ENCODE data around the gene MPZL1. TPM values are rescaled to one million over a fixed set of nuclear protein-coding genes. Genes with fewer than 3 reads are reported as not detected.

Gene MPZL1
- total RNA-seq, 1 donor from 2014 or later = 85.2 TPM

- no peaks in the 10 kb centered on the region for H3K9me3 ChIP-seq
- DNase-seq (no peak), ATAC-seq (no peak)
- no peaks in the 10 kb centered on the region for H3K36me3 ChIP-seq
- H3K4me3 ChIP-seq = no peak overlapping the region
- H3K4me1 ChIP-seq = peaks cover 20% of the 10 kb centered on the region
- intact Hi-C loops (cut with DNase I) = loop anchor here (10.0 kb wide), 1 partner anchor 74 kb away; the partner anchor contains the start of gene MPZL1
- H3K27ac ChIP-seq = no peak overlapping the region
- H3K27me3 ChIP-seq = no peaks in the 10 kb centered on the region
- no peak for TF ChIP-seq CTCF (IDR thresholded peaks at IDR 0.05)
These were observed 77.2 kb downstream of the MPZL1 start for GRCh38 chr1:167798952-167799351.

GRCh38 chr1:167799747-167800146 lies 78.0 kb downstream of the MPZL1 start:
- peaks cover 20% of the 10 kb centered on the region for H3K4me1 ChIP-seq
- intact Hi-C loops (cut with DNase I) = loop anchor here (10.0 kb wide), 1 partner anchor 75 kb away; the partner anchor contains the start of gene MPZL1
- H3K36me3 ChIP-seq = no peaks in the 10 kb centered on the region
- no peak for ATAC-seq
- no peak for DNase-seq
- H3K27ac ChIP-seq = no peak overlapping the region
- TF ChIP-seq CTCF (IDR thresholded peaks at IDR 0.05) = no peak
- H3K27me3 ChIP-seq = no peaks in the 10 kb centered on the region
- H3K9me3 ChIP-seq = no peaks in the 10 kb centered on the region
- H3K4me3 ChIP-seq = no peak overlapping the region

- ATAC-seq = no peak
- H3K9me3 ChIP-seq = no peaks in the 10 kb centered on the region
- no peaks in the 10 kb centered on the region for H3K36me3 ChIP-seq
- H3K27me3 ChIP-seq = no peaks in the 10 kb centered on the region
- TF ChIP-seq CTCF (IDR thresholded peaks at IDR 0.05) = no peak
- H3K27ac ChIP-seq = no peak overlapping the region
- intact Hi-C loops (cut with DNase I) = no loop called here
- H3K4me3 ChIP-seq = no peak overlapping the region
- peaks cover 20% of the 10 kb centered on the region for H3K4me1 ChIP-seq
- DNase-seq = no peak
These were observed 78.5 kb downstream of the MPZL1 start for GRCh38 chr1:167800251-167800650.

GRCh38 chr1:167802235-167802634 lies 80.5 kb downstream of the MPZL1 start:
- H3K4me3 ChIP-seq = no peak overlapping the region
- TF ChIP-seq CTCF (IDR thresholded peaks at IDR 0.05) = no peak
- H3K27me3 ChIP-seq = no peaks in the 10 kb centered on the region
- no peaks in the 10 kb centered on the region for H3K36me3 ChIP-seq
- H3K9me3 ChIP-seq = no peaks in the 10 kb centered on the region
- ATAC-seq (no peak), DNase-seq (no peak)
- intact Hi-C loops (cut with DNase I) = no loop called here
- no peak overlapping the region for H3K27ac ChIP-seq
- peaks cover 8% of the 10 kb centered on the region for H3K4me1 ChIP-seq

- peak; percentile 98 for TF ChIP-seq CTCF (IDR thresholded peaks at IDR 0.05)
- H3K4me3 ChIP-seq = no peak overlapping the region
- no peak overlapping the region for H3K27ac ChIP-seq
- intact Hi-C loops (cut with DNase I) = no loop called here
- peak; percentile 94 for DNase-seq
- H3K36me3 ChIP-seq = no peaks in the 10 kb centered on the region
- peaks cover 3% of the 10 kb centered on the region for H3K4me1 ChIP-seq
- H3K27me3 ChIP-seq = no peaks in the 10 kb centered on the region
- peak; percentile 99 for ATAC-seq
- no peaks in the 10 kb centered on the region for H3K9me3 ChIP-seq
These were observed 81.8 kb downstream of the MPZL1 start for GRCh38 chr1:167803358-167804207.

All from upper lobe of right lung (tissue), 1 donor.